H1 (cell line): ENCODE results near the gene ATP7B.

Experiments
- BRCA1 ChIP-seq: IDR thresholded peaks from 2 replicates; pipeline ENCODE4 v1.6.1; 2012; ENCODE audit warnings: low read depth, low read length, improper control_type of control experiment
- CEBPB ChIP-seq: IDR thresholded peaks from 2 replicates; pipeline ENCODE4 v1.6.1; 2012; ENCODE audit warnings: low read depth, low read length
- EP300 ChIP-seq, 2 experiments: IDR thresholded peaks; 1 replicate in 1 of 2; 2 replicates in 1 of 2; pipeline ENCODE4 v1.6.1; 2011 to 2012; ENCODE audit warnings: low read depth in 2 of 2, low read length in 2 of 2, mild to moderate bottlenecking in 2 of 2, borderline replicate concordance in 1 of 2, inconsistent platforms in 1 of 2, moderate library complexity in 1 of 2
- HDAC2 ChIP-seq, 2 experiments: fragments of 300-600 bp in 1 of 2; sonication (generic) in 1 of 2; IDR thresholded peaks; 2 replicates each; pipeline ENCODE4 v1.6.1; 2011 to 2012; ENCODE audit warnings: low read depth in 2 of 2, low read length in 2 of 2, mild to moderate bottlenecking in 2 of 2, moderate library complexity in 2 of 2, borderline replicate concordance in 1 of 2, inconsistent platforms in 1 of 2
- MAFK ChIP-seq: IDR thresholded peaks from 2 replicates; pipeline ENCODE4 v1.6.1; 2012; ENCODE audit warnings: low read depth, mild to moderate bottlenecking, improper control_type of control experiment, low read length
- NRF1 ChIP-seq: IDR thresholded peaks from 2 replicates; pipeline ENCODE4 v1.6.1; 2011; ENCODE audit warnings: mild to moderate bottlenecking, low read depth, low read length, improper control_type of control experiment
- POLR2A ChIP-seq, 2 experiments: IDR thresholded peaks; 1 replicate in 1 of 2; 2 replicates in 1 of 2; pipeline ENCODE4 v1.6.1; 2011; ENCODE audit warnings: low read depth in 2 of 2, low read length in 2 of 2, mild to moderate bottlenecking in 2 of 2; ENCODE audit errors: control extremely low read depth in 1 of 2
- POLR2AphosphoS5 ChIP-seq: IDR thresholded peaks from 2 replicates; pipeline ENCODE4 v1.6.1; 2011; ENCODE audit warnings: low read depth, low read length
- SP1 ChIP-seq: IDR thresholded peaks from 2 replicates; pipeline ENCODE4 v1.6.1; 2011; ENCODE audit warnings: low read depth, low read length
- SP4 ChIP-seq: IDR thresholded peaks from 2 replicates; pipeline ENCODE4 v1.6.1; 2012; ENCODE audit warnings: low read length, inconsistent platforms
- ZNF274 ChIP-seq: IDR thresholded peaks from 2 replicates; pipeline ENCODE4 v1.7.0; 2012; ENCODE audit warnings: low read length, borderline replicate concordance; ENCODE audit errors: extremely low read depth
- TF ChIP-seq, protein P1 (sequence below): IDR thresholded peaks from 2 replicates; pipeline ENCODE4 v1.6.1; 2012; ENCODE audit warnings: inconsistent platforms
- TF ChIP-seq, protein P2 (sequence below), 3 experiments: IDR thresholded peaks; 1 replicate in 2 of 3; 2 replicates in 1 of 3; pipeline versions ENCODE4 v1.5.1 to v1.6.1; 2011; ENCODE audit warnings: low read length in 3 of 3, mild to moderate bottlenecking in 3 of 3, inconsistent platforms in 2 of 3, low read depth in 1 of 3, moderate library complexity in 1 of 3; ENCODE audit not compliant: insufficient read depth in 1 of 3; ENCODE audit errors: control extremely low read depth in 1 of 3
- TF ChIP-seq, protein P3 (sequence below): IDR thresholded peaks from 2 replicates; pipeline ENCODE4 v1.6.1; 2012; ENCODE audit warnings: inconsistent platforms

DNA sequence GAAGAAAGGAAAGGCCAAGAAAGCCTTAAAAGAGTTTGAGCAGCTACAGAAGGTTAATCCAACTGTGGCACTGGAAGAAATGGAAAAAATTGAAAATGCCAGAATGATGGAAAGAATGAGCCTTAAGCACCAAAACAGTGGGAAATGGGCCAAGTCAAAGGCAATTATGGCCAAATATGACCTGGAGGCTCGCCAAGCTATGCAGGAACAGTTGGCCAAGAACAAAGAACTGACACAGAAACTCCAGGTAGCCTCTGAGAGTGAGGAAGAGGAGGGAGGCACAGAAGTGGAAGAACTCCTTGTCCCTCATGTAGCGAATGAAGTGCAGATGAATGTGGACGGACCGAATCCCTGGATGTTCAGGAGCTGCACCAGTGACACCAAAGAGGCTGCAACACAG is 18.3 kb upstream of the ATP7B start:
- TF ChIP-seq, protein P1, sequence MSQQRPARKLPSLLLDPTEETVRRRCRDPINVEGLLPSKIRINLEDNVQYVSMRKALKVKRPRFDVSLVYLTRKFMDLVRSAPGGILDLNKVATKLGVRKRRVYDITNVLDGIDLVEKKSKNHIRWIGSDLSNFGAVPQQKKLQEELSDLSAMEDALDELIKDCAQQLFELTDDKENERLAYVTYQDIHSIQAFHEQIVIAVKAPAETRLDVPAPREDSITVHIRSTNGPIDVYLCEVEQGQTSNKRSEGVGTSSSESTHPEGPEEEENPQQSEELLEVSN = no peak
- TF ChIP-seq POLR2A (IDR thresholded peaks at IDR 0.05; ENCODE audit: control extremely low read depth in 1 of 2, low read depth in 2 of 2, low read length in 2 of 2) = no peak
- TF ChIP-seq, protein P2, sequence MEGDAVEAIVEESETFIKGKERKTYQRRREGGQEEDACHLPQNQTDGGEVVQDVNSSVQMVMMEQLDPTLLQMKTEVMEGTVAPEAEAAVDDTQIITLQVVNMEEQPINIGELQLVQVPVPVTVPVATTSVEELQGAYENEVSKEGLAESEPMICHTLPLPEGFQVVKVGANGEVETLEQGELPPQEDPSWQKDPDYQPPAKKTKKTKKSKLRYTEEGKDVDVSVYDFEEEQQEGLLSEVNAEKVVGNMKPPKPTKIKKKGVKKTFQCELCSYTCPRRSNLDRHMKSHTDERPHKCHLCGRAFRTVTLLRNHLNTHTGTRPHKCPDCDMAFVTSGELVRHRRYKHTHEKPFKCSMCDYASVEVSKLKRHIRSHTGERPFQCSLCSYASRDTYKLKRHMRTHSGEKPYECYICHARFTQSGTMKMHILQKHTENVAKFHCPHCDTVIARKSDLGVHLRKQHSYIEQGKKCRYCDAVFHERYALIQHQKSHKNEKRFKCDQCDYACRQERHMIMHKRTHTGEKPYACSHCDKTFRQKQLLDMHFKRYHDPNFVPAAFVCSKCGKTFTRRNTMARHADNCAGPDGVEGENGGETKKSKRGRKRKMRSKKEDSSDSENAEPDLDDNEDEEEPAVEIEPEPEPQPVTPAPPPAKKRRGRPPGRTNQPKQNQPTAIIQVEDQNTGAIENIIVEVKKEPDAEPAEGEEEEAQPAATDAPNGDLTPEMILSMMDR (IDR thresholded peaks at IDR 0.05; ENCODE audit: control extremely low read depth in 1 of 3, insufficient read depth in 1 of 3, low read depth in 1 of 3, low read length in 3 of 3) = no peak
- TF ChIP-seq SP4 = no peak
- no peak for TF ChIP-seq CEBPB
- TF ChIP-seq NRF1 = no peak
- TF ChIP-seq SP1 = no peak
- TF ChIP-seq, protein P3, sequence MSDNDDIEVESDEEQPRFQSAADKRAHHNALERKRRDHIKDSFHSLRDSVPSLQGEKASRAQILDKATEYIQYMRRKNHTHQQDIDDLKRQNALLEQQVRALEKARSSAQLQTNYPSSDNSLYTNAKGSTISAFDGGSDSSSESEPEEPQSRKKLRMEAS = no peak
- TF ChIP-seq ZNF274 = no peak
- TF ChIP-seq BRCA1 = no peak
- TF ChIP-seq HDAC2 (IDR thresholded peaks at IDR 0.05; ENCODE audit: borderline replicate concordance in 1 of 2, low read depth in 2 of 2, low read length in 2 of 2) = no peak
- TF ChIP-seq POLR2AphosphoS5 = no peak
- no peak for TF ChIP-seq MAFK
- no peak for TF ChIP-seq EP300 (IDR thresholded peaks at IDR 0.05; ENCODE audit: borderline replicate concordance in 1 of 2, low read depth in 2 of 2, low read length in 2 of 2)
